Lower leg skin (tissue), 3 donors: ENCODE data around the gene OR51I2.

Source experiments
- POLR2A ChIP-seq, 2 donors: fragments of 450-650 bp; IDR thresholded peaks; one replicate each; pipeline ENCODE4 v1.6.1; 2016 to 2017; ENCODE audit warnings: antibody characterized with exemption in 2 of 2, mild to moderate bottlenecking in 1 of 2, moderate library complexity in 1 of 2
- TF ChIP-seq, protein P1 (sequence below), 3 donors: fragments of 450-650 bp; IDR thresholded peaks; one replicate each; pipeline ENCODE4 v1.5.1; 2016; ENCODE audit warnings: antibody characterized with exemption in 3 of 3, mild to moderate bottlenecking in 3 of 3, moderate library complexity in 2 of 3

DNA sequence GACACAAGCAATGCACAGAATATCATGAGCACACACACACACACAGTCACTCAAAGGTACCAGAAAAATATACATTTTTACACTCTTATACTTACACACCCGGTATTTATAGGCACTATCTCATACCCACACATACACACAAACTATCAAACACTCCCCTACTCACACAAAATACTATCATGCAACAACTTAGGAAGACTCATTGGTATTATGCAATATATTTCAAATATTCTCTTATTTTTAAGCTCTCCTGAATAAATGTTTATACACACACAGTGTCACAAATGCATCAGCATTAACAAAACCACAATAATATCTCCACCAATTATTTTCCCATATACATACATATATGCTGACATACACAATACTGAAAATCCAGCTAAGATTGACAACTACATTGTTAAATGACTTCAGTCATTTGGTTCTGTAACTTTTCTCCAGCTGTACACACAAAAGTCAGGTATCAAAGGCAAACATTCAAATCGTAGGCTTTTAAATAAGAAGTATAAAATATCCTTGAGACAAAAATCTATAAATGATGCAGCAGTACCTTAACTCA, 5.2 kb upstream of the OR51I2 start:
- TF ChIP-seq, protein P1, sequence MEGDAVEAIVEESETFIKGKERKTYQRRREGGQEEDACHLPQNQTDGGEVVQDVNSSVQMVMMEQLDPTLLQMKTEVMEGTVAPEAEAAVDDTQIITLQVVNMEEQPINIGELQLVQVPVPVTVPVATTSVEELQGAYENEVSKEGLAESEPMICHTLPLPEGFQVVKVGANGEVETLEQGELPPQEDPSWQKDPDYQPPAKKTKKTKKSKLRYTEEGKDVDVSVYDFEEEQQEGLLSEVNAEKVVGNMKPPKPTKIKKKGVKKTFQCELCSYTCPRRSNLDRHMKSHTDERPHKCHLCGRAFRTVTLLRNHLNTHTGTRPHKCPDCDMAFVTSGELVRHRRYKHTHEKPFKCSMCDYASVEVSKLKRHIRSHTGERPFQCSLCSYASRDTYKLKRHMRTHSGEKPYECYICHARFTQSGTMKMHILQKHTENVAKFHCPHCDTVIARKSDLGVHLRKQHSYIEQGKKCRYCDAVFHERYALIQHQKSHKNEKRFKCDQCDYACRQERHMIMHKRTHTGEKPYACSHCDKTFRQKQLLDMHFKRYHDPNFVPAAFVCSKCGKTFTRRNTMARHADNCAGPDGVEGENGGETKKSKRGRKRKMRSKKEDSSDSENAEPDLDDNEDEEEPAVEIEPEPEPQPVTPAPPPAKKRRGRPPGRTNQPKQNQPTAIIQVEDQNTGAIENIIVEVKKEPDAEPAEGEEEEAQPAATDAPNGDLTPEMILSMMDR (IDR thresholded peaks at IDR 0.05) = no peak
- no peak for TF ChIP-seq POLR2A (IDR thresholded peaks at IDR 0.05)
